GM18861 (cell line): ENCODE measurements around the gene C16orf92.

ENCODE experiments used
- ATAC-seq: cut with Tn5 transposase; IDR thresholded peaks from one replicate; pipeline ENCODE4 v1.9.1; 2021; ENCODE audit not compliant: unreplicated experiment

C16orf92 gene

DNA sequence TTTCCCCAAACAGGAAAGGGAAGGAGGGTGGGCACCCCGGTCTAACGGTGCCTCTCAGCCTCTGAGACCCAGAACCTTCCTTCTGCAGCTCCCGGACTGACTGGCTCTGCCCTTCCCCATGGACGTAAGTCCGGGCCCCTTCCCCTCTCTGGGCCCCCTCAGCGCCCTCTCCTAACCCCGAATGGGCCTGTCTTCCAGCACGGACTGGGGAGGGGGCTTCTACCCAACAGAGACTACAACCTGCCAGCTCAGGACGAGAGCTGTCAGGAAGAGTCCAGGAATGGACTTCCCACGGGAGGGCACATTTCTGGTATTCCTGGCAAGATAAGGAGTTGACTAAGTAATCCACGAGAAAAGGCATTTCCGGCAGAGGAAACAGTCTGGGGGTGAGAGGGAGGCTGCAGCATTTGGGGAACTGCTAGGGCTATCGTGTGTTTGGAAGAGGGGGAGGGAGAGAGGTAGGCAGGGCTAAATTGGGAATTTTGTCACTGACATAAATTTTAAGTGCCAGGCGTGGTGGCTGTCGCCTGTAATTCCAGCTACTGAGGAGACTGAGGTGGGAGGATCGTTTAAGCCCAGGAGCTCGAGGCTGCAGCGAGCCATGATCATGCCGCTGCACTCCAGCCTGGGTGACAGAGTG is 30.5 kb downstream of the C16orf92 start:
- ATAC-seq: no peak

DNA sequence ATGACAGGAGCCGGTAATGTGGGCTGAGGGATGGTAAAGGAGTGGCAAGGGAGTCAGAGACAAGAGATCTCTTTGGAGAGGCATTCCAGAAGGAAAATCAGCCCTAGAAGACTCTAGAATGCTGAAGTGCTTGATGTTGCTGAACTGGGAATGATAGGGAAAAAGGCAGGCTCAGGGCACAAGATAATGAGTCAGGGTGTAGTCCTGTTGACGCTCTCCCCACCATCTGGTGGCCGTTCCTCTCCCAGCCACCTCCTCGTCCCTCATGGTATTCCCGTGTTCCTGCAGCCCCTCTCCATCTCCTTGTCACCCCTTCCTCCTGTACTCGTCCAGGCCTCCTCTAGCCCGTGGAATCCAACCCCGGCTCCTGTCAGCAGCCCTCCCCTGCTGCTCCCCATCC is 31.5 kb downstream of the C16orf92 start:
- no peak for ATAC-seq

DNA sequence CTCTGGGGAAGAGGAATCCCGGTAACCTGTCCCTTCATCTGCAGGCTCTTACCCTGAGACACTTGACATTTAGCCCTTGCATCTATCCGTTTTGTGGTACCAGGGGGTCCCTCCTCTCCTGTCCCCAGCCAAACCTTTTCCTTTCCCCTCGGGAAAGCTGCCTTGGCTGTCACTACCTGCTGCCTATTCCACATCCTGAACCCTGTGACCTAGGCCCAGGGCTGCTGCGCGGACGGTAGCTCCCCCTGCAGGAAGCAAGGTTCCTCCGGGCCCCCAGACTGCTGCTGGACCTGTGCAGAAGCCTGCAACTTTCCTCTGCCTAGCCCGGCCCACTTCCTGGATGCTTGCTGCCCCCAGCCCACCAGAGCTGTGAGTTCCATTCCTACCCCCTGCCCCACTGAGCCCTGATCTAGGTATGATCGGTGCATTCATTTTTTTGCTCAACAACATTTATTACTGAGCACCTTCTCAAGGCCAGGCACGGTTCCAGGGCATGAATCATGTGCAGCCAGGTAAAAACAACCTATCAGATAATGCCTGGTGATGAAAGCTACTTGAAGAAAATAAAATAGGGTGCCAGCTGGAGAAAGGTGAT is 32.1 kb downstream of the C16orf92 start:
- ATAC-seq: no peak

DNA sequence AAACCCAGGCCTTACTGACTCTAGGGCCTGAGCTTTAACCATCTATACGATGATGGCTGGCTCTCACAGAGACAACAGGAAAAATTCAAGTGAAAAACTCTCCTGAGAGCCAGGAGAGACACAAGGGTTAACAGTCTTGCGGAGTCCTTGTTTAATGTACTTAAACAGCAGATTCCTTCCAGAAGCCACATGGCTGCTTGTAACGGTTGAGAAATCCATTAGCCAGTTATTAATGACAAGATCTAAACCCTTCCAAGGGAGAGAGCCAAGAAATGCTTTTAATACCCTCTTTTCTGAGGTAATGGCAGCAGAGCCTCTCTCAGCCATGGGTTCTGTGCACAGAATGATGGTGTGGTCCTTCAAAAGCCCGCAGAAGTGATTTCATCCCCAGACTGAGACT is 37.3 kb downstream of the C16orf92 start:
- ATAC-seq: no peak

DNA sequence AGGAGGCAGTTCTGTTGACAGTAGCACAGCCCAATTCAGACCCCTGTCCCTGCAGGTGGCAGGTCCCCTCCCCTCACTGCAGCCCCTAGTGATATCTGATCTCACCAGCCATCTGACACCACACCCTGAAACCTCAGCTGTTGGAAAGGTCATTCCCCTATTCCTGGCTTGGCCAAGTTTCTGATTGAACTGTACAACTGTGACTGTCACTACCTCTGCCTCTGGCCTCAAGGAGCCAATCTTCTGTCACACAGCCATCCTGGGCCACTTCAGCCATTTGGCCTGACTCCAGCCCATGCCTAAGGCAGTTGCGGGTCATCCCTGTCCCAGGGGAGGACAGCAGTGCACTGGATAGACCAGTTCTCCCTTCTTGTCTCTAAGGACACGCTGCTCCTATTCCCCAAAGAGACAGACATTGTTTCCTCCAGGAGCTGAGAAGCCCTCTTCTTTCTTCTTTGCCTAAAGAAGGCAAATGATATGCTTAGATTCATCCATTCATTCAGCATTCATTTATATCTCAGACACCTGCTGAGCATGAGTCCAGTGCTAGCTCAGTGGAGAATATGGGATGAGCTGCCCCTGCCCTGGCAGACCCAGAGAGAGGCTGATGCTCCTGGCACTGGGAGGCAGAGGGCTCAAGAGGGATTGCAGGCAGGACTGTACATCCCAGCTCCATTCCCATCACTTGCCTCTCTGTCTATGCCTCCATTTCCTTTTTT is 38.0 kb downstream of the C16orf92 start:
- no peak for ATAC-seq

DNA sequence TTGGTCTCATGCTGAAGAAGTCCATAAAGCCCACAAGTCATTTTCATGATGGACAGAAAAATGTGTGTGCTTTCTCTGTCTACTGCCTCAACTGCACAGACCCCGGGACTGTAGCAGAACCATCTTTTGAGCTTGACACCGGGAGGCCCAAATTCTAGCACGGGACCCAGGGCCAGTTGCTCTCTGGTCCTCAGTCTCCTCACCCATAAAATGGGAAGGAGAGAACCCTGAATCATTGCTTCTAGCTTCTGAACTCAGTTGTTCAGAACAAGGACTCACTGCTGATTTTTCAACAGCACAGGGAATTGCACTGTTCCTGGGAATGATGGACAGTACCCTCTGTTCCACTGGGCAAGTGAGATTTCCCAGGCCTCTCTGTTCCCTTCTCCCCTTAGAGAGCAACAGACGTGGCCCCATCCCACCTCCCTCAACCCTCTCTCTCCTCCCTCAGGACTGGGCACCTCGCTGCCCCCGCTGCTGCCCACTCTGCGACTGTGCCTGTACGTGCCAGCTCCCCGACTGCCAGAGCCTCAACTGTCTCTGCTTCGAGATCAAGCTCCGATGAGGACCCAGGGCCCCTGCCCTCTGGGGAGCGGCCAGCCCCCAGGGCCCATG is 40.4 kb downstream of the C16orf92 start:
- ATAC-seq: no peak

DNA sequence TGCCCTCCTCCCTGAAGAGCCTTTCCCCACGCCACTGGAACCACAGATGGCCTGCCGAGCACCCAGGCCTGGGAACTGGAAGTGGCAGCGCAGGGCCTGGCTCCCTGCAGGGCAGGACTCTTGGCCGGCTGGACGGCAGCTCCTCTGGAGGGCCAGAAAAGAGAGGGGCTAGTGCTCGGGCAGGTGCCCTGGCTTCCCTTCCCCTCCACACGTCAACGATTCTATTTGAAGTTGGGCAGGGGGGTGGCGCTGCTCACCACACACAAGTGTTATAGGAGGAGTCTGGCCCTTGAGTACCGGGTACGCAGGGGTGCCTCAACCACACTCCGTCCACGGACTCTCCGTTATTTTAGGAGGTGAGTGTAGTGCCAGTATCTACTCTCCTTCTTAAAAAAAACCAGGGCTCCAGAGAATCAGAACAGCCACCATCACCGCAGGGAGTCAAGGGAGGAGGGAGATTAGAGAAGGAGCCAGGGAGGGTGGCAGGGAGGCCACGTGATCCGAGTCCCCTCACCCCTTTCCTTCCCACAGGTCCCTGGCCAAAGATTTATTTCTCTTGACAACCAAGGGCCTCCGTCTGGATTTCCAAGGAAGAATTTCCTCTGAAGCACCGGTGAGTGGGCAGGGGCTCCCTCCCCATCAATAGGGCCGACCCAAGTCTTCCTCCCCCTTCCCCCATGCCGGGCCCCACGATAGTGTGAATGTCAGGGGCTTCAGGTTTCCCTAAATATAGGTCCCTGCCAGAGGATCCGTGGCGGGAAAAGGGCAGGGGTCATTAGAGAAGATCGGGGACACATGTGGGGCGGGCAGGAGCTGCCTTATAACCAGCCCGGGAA is 41.1 kb downstream of the C16orf92 start:
- ATAC-seq: peak; percentile 30

DNA sequence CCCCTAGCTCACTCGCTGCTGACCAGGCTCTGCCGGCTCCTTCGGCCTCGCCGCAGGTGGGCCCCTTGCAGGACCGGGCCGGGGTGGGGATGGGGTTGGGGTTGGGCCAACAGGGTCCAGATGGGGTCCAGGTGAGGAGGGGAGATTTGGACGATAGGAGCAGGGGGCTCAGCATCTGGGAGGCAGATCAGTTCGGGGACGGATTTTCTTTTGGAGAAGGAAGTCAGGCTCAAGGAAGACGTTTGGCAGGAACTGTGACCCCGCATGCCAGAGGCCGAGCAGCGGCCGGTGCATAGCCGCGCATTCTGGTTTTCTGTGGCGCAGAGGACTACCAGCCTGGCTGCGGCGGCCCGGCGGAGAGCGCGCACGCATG is 41.7 kb downstream of the C16orf92 start:
- ATAC-seq: no peak

DNA sequence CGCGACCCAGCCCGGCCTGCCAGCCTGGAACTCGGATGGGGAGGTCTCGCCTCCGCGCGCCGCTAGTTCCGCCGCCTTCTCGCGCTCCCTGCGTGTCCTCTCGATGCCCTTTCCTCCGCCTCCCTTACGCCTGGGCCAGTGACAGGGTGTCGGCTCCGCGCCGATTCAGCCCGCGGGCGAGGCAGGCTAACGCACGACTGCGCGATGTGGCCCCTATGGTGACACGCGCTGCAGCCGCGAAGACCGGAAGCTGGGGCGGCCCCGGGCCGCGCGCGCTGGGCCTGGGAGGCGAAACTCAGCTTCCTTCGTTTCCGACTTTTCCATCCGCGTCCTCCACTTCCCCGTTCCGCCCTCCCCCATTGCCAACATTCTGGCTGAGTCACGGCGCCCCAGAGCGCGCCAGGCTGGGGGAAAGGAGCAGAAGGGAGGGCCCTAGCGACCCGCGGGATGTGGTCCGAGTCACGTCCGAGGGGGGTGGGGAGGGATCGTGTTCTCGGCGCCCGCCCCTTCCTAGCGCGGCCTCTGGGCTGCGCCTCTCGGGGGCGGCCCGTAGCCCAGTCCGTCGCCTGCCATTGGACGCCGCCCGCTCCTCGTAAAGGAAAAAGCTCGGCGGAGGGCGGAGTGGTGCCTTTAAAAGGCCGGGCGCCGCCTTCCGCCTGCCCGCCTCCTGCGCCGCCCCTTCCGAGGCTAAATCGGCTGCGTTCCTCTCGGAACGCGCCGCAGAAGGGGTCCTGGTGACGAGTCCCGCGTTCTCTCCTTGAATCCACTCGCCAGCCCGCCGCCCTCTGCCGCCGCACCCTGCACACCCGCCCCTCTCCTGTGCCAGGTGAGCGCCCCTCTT is 42.3 kb downstream of the C16orf92 start, which contains the start of gene ALDOA:
ALDOA (plus strand) TSS at position 659 of the 841 bp plus-strand sequence. CDS start 1,138 bp downstream, outside the sequence.
- peak; percentile 63 for ATAC-seq

DNA sequence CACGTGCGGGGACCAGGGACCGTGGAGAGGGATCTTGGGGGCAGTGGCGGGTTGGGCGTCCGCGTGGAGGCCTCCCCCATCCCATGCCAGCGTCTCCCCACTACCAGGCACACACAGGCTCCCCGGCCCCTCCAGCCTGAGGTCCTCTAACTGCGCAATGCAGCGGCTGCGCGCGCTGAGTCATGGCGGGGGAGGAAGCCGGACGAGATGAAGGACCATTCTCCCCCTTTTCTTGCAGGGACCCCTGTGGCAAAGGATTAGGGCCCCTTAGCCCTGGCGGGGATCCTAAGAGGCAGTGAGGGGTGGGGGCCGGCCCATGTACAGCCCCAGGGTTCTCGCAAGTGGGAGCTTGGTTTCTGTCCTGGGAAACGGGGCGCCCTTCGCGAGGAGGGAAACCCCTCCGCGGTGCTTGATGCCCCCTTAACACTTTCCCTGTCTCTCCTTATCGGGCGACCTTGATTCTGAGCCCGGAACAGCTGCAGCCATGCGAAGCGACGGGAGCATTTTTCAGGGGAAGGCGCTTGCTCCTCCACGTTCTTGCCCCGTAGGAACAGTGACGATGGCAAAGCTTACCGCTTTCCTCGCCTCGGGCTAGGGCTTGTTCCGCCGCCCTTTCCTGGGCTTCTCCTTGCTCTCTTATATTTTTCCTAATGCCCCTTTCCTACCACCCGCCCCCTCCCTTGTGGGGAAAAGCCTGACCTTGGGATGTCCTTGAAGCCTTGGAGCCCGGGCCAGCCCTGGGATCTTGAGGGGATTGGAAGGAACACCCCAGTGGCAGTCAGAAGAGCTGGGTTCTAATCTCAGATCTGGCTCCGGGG is 43.2 kb downstream of the C16orf92 start:
- ATAC-seq: no peak

DNA sequence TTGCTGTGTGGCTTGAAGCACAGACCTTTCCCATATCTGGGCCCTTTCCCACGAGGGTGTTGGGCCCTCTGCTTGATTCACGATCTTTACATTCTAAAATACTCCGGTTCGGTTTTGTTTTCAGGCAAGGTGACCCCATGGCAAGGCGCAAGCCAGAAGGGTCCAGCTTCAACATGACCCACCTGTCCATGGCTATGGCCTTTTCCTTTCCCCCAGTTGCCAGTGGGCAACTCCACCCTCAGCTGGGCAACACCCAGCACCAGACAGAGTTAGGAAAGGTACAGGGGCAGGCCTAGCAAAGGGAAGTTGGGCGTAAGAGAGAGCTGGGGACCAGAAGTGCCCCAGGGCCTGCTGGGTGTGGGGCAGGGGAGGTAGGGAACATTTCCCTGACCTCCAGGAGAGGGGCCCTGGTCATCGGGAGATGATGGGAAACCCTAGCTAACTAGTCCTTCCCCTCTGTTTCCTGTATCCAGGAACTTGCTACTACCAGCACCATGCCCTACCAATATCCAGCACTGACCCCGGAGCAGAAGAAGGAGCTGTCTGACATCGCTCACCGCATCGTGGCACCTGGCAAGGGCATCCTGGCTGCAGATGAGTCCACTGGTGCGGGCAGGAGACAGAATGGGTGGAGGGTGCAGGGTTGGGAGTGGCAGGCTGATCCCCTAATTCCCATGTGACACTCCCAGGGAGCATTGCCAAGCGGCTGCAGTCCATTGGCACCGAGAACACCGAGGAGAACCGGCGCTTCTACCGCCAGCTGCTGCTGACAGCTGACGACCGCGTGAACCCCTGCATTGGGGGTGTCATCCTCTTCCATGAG is 44.0 kb downstream of the C16orf92 start:
- ATAC-seq: no peak

DNA sequence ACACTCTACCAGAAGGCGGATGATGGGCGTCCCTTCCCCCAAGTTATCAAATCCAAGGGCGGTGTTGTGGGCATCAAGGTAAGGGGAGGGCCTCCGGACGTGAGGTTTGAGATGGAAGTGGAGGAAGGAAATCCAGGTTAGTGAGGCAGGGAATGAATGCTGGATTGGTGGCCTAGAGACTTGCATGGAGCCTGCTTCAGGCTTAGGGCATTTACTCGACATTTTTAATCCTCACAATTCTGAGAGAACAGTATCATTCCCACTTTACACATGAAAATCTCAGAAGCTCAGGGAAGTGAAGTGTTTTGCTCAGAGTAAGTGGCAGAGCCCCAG is 44.6 kb downstream of the C16orf92 start:
- no peak for ATAC-seq

DNA sequence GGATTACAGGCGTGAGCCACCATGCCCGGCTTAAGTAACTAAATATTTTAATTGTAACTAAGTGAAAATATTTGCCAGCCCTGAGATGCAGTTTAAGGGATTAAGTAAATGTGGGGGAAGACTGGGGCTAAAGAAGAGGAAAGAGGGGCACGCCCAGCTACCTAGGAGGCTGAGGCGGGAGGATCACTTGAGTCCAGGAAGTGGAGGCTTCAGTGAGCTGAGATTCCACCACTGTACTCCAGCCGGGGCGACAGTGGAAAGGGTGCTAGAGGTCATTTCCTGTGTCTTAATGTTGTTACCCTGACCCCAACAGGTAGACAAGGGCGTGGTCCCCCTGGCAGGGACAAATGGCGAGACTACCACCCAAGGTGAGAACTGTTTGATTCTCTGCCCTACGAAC is 45.3 kb downstream of the C16orf92 start:
- no peak for ATAC-seq

DNA sequence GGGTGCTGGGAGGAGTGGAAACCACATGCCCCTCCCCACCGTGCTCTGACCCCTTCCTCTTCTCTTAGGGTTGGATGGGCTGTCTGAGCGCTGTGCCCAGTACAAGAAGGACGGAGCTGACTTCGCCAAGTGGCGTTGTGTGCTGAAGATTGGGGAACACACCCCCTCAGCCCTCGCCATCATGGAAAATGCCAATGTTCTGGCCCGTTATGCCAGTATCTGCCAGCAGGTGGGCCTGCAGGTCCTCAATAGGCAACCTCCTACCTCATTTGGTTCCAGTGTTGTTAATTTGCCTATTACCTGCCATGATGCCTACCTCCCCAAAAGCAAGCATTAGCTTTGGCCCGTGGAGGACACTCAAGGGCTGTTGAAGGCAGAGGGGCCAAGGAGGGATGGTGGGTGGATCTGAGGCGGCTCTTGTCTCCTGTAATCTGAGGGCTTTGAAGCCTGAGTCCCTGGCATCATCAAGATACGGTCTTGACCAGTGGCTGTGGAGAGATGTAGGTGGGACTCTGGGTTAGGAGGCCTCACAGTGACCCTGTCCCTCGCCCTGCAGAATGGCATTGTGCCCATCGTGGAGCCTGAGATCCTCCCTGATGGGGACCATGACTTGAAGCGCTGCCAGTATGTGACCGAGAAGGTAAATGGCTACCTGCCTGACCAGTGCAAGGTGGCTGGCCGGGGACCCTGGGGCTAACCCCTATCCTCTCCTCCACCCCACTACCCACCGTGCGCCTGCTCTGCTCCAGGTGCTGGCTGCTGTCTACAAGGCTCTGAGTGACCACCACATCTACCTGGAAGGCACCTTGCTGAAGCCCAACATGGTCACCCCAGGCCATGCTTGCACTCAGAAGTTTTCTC is 46.0 kb downstream of the C16orf92 start:
- ATAC-seq: no peak

DNA sequence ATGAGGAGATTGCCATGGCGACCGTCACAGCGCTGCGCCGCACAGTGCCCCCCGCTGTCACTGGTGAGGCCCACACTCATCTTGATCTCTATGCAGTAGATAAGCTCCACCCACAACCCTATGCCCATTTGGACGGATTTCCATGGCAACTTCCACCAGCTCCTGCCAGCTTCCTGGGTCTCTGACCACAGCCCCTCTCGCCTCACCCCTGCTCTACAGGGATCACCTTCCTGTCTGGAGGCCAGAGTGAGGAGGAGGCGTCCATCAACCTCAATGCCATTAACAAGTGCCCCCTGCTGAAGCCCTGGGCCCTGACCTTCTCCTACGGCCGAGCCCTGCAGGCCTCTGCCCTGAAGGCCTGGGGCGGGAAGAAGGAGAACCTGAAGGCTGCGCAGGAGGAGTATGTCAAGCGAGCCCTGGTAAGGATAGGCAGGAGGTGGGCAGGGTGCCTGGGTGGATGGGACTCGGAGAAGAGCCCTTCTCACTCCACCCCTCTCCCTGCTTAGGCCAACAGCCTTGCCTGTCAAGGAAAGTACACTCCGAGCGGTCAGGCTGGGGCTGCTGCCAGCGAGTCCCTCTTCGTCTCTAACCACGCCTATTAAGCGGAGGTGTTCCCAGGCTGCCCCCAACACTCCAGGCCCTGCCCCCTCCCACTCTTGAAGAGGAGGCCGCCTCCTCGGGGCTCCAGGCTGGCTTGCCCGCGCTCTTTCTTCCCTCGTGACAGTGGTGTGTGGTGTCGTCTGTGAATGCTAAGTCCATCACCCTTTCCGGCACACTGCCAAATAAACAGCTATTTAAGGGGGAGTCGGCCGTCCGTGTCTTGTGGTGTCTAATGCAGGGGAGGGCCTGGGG is 46.8 kb downstream of the C16orf92 start:
- no peak for ATAC-seq

DNA sequence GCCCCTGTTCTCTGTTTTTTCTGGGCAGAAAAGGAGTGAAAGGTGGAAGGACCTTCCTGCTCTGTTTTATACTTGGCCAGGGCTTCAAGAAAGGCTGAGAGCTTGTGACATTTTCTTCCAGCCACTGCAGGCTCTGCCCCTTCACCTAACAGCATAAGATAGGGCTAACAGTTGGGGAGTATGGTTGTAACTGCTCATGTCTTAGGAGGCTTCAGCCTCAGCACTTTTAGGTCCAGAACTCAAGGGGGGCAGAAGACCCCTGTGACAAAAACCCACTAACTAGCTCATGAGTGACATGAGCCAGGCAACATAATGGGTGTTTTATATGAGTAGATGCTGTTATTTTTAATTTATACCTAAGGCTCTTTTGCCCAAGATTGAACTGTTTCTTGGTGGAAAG is 47.5 kb downstream of the C16orf92 start:
- ATAC-seq: no peak
